Hematopoietic multipotent progenitor cell treated with erythropoietin and hydrocortisone succinate and interleukin-3 and kit ligand, for 8 days (in vitro differentiated cells): ENCODE data around the gene GALNT12.

Experiments
- DNase-seq: peaks from one replicate; pipeline ENCODE4 v3.0.0-alpha.2; 2015

The GALNT12 gene

DNA sequence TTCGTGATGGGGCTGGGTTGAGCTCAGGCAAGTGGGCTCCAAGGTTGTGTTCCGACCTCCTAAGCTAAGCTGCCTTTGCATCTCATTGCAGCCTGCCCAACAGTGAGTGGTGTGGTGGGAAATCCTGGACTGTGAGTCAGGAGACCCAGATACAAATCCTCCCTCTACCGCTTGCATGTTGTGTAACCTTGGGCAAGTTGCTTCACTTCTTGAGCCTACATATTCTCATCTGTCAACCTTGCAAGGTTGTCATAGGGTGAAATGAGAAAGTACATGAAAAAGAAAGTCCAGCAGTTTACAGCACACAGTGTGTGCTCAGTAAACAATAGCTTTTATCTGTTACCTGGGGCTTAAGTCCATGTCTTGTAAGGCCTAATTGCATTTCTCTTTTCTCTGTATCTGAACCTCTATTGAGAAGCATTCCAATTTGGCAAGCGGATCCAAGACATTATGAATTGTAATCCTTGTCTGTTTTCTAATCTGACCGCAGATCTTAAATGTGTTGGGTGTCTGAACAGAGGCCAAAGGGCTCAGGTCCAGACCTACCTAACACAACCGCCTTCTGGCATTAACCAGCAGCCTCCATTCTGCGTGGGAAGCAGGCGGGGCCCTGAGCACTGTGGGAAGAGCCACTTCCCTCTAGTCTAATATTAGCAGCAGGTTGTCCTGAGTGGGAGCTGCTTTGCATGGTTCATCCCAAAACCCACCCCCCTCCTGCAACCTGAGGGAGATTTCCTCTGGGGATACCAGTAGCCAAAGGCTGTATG, 1.8 kb upstream of the GALNT12 start:
- no peak for DNase-seq

DNA sequence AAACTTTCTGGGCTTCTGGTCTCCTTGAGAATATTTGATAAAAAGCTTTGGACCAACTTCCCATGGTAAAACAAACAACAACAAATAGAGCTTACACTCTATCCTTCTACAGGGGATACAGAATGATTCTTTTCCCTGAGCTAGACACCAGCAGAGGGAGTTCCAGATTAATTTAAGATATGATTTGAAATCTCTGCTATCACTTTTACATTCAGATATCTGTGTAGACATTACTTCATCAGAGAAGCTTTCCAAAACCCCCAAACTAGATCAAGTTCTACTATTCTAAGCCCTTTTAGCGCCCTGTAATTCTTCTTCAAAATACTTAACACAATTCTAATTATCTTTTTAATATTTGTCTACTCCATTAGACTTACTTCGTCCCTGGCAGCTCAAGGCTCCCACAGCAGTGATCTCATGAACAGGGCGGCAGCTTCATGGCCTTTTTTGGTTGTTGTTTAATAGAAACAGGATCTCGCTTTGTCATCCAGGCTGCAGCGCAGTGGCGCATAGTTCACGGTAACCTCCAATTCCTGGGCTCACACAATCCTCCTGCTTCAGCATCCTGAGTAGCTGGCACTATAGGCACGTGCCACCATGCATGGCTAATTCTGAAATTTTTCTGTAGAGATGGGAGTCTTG, 955 bp upstream of the GALNT12 start:
- no peak for DNase-seq

DNA sequence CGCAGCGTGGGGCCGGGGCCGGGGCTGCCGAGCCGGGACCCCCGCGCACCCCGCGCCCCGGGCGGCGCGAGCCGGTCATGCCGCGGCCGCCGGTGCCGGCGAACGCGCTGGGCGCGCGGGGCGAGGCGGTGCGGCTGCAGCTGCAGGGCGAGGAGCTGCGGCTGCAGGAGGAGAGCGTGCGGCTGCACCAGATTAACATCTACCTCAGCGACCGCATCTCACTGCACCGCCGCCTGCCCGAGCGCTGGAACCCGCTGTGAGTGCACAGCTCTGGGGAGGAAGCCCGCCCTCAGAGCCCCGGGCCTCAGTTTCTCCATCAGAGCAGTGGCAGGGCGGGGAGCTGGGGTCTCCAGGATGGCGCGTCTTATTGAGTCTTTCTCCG, 335 bp downstream of the GALNT12 start:
- DNase-seq, result no peak

DNA sequence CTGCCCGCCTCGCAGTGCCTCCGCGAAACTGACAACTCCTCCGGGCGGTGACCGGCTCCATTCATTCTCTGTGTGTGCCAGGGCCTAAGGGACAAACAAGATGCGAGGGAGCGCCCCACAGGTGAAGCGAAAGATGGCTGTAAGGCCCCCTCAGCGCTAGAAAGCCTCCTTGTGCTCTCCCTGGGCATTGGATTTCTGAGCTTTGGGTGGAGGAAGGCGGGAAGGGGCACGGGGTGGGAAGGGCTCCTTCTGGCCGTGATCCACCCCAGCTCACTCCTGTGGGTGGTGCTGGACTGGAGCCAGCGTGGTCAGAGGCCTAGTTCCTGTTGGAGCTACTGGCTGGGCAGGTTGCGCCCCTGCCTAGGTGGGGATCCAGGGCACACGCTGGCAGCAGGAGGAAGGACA, 943 bp downstream of the GALNT12 start:
- peak; percentile 32 for DNase-seq

DNA sequence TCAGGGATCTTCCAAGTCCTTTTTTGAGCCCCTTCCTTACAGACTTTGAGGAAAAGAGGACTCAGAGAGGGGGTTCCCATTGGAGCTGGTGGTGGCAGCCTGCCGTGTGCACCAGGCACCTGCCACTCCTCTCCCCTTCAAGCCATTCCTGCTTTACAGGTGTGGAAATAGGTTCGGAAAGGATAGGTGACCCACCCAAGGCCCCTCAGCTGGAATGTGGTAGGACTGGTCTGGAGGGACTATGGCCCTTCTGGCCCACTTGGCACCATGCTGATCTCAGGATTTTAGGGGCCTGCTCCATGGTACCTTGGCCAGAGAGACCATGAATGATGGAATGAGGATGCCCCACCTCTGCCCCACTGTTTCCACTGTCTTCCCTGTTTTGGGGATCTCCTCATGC, 1.4 kb downstream of the GALNT12 start:
- DNase-seq, result no peak

DNA sequence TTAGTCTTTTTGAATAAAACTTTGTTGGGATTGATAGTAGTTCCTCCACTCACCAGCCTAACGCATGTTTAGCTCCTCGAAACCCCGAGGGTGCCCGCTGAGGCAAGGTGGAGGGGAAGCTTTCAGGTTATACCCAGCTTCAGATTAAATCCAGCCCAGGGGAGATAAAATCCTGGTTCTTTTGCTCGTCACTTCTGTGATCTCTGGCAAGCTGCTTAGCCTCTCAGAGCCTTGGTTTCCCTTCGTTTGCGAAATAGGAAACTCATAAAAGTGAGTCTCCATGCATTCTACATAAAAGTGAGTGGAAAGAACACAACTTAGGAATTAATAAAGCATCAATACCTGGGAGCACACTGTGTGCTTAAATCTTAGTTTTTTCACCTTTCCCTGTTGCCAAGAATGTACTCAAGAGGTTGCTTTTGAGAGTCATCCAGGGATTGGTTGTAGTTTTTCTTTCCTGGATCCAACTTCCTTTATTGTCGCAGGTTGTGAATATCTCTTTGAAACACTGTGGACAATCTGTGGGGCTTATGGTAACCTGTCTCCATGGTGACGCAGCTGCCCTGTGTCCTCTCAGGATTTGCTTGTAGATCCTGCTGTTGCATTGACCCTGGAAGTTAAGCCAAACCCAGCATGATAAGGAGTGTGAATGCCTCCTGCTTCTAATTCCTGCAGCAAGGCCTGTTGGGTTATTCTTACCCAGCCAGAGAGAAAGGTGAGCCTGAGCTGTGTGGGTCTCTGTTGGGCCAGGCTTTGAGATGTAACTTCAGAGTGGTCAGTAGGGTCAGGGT, 2.0 kb downstream of the GALNT12 start:
- DNase-seq, result no peak

DNA sequence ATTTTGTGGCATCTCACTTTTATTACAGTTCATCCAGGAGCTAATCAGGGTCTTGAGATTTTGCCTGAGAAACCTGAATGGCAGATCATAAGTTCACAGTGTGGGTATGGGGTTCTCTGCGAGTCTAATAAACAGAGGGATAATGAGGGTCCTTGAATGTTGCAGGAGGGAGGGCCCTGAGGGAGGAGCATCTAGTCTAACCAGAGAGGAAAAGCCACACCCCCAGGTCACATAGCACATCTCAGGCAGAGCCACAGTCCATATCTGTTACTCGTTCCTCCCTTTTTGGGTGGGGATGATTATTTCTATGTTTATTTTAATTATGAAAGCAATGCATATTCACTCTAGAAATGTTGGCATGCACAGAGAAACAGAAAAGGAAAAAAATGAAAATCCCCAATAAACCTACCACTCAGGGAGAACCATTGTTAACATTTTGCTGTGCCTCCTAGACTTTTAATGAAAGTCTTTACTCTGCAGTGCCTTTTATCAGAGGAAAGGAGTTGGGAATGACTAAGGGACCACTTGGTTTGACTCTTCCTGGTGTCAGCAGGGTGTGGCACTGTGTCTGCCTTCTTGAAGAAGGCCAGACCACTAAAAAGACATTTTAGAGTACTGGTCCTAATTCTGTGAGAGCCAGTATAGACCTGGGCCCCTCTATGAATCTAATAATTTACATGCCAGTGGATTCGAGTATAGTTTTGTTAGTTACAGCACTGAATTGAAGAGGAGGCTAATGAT, 2.8 kb downstream of the GALNT12 start:
- DNase-seq, result no peak

DNA sequence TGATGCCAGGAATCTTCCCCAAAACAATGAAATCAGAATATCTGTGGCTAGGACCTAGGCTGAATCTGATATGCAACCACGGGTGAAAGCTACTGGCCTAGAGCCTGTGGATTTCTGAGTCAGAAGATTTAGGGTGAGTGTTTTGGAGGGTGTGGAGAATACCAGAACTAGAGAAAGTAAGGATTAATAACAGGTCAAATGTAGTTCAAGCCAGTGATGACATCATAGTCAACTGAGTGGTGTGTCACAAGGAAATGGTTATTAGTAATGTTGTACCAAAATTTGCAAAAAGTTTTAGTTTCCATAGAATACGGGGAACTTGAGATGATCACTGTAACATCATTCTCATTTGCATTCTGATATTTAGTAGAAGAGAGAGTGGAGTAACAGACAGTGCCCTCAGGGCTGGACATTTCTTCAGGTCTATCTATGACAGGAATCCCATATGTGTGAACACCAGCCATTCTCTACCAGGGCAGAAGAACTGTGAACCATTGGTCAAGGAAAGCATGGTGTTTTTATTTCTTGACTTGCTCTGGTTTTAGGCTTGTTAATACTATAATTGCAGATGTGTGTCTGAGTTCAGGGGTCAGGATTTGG, 3.7 kb downstream of the GALNT12 start:
- DNase-seq, result no peak

DNA sequence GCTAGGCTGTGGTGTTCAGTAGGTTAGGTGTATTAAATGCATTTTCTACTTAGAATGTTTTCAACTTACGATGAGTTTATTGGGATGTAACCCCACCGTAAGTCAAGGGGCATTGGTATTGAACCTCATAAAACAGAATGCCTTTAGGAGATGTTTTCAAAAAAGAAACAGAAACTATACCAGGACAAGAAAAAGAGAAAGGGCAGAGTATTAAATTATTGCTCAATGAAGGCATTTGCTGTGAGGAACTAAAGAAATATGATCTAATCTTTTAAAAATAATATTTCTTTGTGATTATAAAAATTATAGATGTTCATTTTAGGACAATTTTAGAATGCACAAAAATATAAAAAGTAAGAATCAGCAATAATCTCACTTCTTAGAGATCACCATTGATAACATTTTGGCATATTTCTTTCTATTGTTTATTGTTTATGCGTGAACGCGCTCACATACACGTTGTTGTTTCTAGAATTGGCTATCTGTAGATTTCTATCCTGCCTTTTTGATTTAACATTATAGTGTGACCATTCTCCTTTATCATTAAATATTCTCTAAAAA, 8.0 kb downstream of the GALNT12 start:
- no peak for DNase-seq

DNA sequence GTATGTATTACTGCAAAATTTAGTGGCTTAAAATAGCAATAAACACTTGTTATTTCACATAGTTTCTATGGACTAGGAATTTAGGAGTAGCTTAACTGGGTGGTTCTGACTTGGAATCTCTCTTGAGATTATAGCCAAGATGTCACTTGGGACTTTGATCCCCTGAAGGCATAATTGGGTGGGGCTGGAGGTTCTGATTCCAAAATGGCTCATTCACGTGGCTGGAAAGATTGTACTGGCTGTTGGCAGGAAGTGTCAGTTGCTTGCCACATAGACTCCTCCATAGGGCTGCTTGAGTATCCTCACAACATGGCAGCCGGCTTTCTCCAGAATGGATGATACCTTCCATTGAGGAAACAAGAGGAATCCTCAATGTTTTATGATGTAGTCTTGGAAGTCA, 11.3 kb downstream of the GALNT12 start:
- no peak for DNase-seq

DNA sequence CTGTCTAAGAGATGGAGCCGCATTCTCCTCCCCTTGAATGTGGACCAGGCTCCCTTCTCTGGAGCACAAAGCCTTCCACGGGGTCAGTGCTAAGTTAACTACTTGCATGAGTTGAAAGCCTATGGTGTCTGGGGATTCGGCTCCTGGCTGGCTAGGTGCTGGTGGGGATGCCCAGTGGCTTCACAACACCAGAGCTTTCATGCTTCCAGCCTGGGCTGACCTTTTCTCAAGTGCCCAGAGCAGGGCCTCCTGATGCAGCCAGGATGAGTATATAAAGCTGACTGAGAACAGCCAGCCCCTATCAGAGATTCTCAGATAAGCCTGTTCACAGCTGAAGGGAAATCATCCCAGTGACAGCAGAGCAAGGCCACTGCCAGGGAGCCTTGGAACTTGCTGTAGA, 11.8 kb downstream of the GALNT12 start:
- DNase-seq, result no peak

DNA sequence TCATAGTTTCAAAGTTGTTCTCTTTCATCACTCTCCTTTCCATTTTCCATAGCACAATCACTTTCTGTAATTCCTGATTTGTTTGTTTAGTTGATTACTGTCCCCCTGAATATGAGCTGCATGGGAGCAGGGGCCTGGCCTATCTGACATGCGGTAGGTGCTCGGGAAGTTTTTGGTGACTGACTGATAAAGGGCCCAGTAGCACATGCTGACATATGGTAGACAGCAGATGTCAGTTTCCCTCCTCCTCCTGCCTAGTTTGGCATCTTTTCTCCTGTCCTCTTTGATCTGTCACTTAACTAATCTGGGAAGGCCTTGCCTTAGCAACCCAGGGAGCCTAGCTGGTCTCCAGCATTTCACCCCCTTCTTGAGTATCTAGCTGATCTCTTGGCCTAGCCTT, 14.4 kb downstream of the GALNT12 start:
- DNase-seq, result no peak

DNA sequence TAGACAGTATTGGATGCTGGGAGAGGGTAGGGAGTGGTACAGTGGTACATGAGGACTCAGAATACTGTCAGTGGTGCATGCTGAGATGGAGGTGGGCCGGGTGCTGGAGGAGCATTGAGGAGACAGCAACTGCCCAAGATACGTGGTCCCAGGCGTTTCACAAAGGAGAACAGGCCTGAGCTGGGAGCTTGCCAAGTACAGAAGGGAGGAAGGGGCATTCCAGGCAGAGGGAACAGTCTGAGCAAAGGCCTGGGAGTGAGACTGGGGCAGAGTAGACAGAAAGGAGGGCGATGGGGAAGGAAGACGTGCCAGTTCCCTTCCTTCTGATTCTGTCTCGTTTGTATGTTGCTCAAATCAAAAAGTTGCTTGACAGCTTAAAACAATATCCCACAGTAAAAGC, 15.2 kb downstream of the GALNT12 start:
- DNase-seq, result no peak

DNA sequence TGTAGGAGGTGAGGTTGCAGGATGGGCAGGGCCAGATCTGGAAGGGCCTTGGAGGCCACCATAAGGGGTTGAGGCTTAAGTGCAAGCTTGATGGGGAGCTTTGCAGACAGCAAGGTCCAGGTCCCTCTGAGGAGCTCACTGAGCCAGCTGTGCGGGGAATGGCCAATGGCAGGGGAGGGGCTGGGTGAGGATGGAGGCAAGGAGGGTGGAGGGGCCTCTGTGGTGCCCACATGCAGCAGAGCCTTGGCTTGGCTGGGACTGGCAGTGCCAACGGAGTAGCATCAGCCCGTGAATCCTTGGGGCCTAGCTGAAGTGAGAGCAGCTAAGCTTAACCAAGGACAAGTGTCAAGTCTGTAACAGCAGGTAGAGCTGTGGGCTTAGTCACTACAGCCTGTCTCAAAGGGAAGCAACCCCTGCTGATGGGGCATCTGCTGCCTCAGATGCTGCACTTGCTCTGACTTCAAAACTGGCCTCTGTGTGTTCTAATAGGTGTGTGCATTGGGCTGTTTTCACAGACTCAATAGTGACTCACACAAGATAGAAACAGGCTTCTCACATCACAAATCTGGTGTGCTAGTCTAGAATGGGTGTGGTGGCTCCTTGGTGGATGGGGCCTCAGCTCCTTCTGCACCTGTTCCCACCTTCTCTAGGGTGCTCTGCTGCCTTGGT, 16.3 kb downstream of the GALNT12 start:
- no peak for DNase-seq

DNA sequence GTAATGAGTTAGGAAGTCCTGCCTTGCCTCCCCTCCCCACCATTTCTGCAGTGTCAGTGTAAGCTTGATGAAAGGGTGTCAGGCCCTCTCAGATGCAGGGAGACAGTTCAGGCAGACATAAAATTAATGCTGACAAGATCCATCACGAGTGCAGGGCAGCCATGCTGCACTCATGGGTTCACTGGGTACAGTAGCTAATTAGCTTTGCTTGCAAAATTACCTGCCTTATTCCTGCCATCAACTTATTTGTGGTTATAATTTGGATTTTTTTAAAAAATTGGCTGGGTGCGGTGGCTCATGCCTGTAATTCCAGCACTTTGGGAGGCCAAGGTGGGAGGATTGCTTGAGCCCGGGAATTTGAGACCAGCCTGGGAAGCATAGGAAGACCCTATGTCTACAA, 17.9 kb downstream of the GALNT12 start:
- DNase-seq, result no peak

DNA sequence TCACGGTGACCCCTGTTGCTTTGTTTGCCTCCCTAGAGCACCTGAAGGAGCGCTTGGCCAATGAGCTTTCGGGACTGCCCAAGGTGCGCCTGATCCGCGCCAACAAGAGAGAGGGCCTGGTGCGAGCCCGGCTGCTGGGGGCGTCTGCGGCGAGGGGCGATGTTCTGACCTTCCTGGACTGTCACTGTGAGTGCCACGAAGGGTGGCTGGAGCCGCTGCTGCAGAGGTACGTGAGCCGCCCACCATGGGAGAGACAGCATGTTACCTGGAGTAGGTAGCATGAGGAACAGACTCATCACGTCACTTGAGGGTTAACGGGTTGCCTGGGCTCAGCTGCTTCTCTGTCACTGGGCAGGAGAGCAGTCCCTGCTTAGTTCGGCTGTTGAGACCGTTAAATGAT, 19.2 kb downstream of the GALNT12 start:
- DNase-seq, result no peak

DNA sequence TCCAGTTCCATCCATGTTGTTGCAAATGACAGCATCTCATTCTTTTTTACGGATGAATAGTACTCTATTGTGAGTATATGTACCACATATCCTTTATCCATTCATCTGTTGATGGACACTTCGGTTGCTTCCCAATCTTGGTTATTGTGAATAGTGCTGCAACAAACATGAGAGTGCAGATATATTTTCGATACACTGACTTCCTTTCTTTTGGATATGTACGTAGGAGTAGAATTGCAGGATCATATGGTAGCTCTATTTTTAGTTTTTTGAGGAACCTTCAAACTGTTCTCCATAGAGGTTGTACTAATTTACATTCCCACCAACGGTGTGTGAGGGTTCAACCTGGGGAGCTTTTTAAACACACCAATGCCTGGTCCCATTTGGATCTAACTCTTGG, 22.3 kb downstream of the GALNT12 start:
- no peak for DNase-seq

DNA sequence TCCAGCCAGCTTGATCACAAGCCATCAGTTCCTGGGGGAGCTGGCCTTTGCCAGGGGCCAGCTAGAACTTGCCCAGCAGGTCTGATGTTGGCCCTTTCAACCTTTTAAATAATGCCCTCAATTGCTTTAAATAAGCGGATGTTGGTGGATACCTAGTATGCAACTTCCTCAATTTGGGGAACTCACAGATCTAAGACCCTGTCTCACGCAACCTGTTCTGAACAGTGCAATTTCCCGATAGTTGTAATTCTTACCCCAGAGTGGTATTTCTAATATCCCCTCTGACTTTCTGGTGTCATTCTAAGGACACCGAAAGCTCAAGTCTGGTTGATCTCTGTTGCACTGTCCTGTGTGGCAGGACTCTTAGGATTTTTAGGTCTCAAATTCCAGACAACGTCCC, 23.1 kb downstream of the GALNT12 start:
- DNase-seq, result no peak

DNA sequence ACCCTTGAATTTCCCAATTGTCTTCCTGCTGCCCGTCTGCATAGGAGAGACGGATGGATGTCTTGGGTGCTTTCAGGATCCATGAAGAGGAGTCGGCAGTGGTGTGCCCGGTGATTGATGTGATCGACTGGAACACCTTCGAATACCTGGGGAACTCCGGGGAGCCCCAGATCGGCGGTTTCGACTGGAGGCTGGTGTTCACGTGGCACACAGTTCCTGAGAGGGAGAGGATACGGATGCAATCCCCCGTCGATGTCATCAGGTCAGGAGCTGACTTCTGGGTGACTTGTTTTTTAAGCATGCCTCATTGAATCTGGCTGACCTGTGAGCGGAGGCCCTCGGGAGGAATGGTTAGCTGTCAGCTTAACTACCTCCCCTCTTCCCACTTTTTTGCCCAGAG, 24.2 kb downstream of the GALNT12 start:
- no peak for DNase-seq

DNA sequence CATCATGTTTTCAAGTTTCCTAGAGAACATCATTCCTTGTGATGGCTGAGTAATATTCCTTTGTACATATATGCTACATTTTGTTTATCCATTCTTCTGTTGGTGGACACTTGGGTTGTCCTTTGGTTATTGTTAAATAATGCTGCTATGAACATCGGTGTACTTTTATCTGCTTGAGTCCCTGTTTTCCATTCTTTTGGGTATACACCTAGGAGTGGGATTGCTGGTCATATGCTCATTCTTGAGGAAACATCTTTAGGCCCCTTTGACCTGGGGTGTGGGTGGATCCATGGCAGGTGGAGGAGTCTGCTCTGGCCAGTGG, 25.3 kb downstream of the GALNT12 start:
- no peak for DNase-seq

DNA sequence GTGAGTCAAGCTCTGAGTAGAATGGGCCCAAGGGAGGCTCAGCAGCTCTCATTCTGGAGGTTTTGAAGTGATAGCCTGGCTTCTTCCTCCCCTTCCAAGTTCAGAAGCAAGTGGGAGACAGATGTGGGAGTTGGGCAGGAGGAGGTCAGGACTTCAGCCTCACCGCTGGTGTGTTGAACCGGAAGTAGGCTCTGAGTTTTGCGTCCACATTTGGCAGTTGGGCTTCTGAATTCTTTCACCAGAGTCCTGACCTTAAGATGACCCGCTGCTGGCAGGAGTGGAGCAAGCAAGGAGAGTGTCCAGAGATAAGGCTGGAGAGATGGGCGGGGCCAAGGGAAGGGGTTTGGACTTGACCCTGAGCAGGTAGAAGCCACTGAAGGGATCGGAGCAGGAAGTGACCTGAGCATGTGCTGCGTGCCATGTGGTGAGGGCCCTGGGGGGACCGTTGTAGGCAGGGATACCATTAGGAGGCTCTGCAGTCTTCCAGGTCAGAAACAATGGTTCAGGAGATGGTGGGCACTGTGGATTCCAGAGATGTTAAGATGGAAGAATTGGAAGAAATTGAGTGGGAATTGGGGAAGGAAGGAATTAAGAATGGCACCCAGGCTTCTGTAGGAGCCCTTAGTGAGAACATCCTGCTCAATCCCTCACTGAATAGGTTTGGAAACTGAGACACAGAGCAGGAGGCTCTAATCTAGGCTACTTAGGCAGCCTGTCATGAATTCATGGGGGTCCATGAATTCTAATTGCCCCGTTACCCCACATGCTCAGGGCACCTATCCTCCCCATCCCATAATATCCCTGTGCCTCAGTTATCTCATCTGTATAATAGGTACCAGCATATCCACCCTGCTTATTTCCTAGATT, 25.9 kb downstream of the GALNT12 start:
- no peak for DNase-seq
